Medulla oblongata (tissue), 1 donor: ENCODE data around the gene GPN2.
"Not testable (repeated sequence)": the region's sequence is repeated elsewhere in the genome, so short reads cannot be mapped to it uniquely, and the experiment has no call there.

Experiments
- DNase-seq: peaks from one replicate; pipeline ENCODE4 v3.0.0-alpha.2; 2015; ENCODE audit errors: extremely low spot score

The GPN2 gene

DNA sequence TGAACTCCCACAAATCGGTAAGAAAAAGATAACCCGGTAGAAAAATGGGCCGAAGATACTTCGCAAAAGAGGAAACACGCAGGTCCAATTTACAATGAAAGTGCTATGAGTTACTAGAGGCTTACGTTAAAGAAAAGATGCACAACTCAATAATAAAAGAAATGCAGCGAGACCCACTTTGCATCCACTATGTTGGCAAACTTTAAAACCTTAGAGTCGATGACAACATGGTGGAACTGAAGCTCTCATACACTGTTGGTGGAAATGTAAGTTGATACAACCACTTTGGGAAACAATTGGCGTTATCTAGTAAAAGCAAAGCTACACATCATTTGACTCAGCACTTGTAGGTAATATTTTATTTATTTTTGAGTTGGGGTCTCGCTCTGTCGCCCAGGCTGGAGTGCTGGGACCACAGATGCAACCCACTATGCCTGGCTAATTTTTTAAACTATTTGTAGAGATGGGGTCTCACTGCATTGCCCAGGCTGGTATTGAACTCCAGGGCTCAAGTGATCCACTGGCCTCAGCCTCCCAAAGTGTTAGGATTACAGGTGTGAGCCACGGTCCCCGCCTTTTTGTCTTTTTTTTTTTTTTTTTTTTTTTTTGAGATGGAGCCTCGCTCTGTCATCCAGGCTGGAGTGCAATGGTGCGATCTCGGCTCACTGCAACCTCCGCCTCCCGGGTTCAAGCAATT, 10.9 kb upstream of the GPN2 start:
- DNase-seq: no peak

GRCh38 chr1:26900001-26900814, 10.1 kb upstream of the GPN2 start, which contains the start of gene GPATCH3:
TSS of gene GPATCH3 (minus strand) at chr1:26900467. CDS start at chr1:26900442, 25 bp downstream.
- peak; percentile 92 for DNase-seq

DNA sequence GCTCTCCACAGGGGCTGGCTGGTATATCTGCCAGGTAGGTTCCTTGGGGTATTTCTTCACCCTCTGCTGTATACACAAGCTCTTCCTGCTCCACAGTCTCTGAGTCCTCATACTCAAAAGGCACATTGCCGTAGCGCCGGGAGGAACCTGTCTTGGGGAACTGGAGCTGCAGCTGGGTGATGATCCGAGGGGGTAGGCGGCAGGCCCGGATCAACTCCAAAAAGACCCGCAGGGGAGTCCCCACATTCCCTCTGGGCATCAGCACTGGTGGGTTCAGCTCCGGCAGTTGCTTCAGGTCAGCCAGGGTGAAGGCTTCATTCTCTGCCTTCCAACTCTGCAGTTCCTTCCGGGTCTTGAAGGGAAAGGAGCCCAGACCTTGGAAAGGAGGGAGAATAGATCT, 7.3 kb upstream of the GPN2 start:
- DNase-seq: no peak

- no peak for DNase-seq
Measured at GRCh38 chr1:26894263-26894662, 4.2 kb upstream of the GPN2 start.

DNA sequence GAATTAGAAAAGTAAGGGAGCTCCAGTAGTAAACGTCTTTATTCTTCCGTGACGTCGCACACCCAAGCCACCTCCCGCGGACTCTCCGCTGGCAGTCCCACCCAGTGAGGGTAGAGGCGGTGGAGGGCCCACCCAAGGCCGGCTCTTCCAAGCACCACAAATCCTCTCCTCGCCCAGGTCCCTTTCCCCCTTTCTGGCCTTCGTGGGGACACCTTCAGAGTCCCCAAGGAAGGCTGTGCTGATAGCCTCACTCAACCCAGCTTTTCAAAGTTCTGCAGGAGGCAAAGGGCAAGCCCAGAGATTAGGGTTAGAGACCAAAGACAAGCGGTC, 349 bp upstream of the GPN2 start:
- no peak for DNase-seq

DNA sequence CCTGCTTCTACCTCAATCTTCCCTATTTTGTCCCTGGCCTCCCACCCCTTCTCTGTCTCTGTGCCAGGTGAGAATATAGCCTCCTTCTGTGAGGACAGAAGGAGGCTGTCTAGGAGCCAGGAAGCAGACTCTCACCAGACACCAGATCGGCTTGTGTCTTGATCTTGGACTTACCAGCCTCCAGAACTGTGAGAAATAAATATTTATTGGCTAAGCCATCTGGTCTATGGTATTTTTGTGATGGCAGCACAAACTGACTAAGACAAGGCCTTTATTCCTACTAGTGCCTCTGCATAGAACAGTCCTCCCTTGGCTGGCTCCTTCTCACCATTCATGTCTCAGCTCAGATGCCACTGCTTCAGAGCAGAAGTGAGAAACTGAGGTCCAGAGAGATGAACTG, 1.9 kb downstream of the GPN2 start:
- no peak for DNase-seq

DNA sequence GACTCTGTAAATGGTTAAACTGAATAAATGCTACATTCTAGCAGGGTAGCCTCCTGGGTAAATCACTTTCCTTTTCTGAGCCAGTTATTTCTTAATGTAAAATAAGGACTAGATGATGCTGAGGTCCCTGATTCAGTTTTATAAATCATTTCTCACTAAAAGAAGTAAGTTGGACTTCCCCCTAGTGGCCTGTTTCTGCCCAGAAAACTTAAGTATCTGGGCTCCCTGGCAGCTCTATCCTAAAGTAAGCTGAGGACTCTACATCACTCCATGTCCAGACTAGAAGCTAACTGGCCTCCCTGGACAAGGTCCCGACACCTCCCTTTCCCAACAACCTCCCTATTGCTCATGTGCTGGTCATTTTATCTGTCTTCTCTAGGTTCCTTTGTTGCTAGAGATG, 3.0 kb downstream of the GPN2 start:
- no peak for DNase-seq

DNA sequence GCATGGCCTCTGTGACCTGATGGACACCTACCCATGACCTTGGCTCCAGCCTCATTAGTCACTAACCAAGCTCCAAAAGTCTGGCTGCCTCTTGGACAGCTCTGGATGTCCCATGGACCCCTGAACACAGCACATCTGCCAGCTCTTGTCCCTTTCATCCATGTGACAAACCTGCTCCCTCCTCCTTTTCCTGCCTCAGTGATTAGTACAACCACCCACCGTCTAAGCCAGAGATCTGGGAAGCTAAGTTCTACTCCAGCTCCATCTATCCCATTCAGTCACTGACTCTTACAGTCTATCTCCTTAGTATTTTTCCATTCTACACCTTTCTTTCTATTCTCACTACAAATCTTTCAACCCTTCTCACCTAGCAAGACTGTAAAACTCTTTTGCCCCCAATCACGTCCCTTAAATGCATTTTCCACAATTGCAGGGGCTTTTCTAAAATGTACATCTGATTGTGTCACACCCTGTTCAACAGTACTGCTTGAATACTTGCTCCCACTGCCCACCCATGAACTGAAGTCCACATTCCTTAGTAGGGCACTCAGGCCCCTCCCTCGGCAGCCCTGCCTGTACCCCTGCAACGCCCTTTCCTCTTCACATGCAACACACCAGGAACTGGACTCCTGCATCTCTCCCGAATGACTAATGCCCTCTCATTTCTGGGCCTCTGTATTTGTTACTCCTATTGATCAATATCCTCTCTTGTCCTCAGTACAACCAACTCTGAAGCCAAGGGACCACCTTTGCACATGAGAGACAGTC, 7.2 kb downstream of the GPN2 start:
- no peak for DNase-seq

GRCh38 chr1:26881611-26882010, 8.5 kb downstream of the GPN2 start:
- not testable (repeated sequence) for DNase-seq

GRCh38 chr1:26879793-26880192, 10.3 kb downstream of the GPN2 start:
- no peak for DNase-seq

DNA sequence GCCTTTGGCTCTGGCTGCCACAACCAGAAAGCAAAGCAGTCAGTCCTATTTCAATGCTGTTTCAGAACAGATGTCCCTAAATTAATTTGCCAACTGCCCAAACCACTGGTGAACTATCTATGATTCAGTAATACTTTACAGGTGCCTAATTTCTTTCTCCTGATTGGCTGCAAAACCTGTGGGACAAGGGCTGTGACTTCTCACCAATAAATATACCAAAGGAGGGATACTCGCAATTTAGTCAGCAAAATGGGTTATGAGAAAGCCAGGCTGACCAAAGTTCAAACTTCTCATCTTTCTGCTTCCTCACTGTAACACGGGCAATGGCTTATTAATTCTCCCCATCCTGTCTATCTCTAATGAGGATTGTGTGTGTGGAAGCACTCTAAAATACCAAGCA, 12.8 kb downstream of the GPN2 start:
- no peak for DNase-seq

- no peak for DNase-seq
Measured at GRCh38 chr1:26874896-26875295, 15.2 kb downstream of the GPN2 start.

DNA sequence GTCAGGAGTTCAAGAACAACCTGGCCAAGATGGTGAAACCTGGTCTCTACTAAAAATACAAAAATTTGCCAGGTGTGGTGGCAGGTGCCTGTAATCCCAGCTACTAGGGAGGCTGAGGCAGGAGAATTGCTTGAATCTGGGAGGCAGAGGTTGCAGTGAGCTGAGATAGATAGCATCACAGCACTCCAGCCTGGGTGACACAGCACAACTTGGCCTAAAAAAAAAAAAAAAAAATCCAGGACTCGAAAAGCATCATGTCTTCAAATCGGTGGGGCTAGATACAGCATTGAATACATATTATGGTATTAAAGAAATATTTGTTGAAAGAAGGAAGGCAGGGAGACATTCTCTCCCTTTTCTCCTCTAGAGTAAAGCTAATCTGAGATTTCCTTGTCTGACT, 17.0 kb downstream of the GPN2 start:
- DNase-seq: not testable (repeated sequence)

- peak; percentile 98 for DNase-seq
Measured at GRCh38 chr1:26864610-26865480, 25.2 kb downstream of the GPN2 start.

- DNase-seq: no peak
Measured at GRCh38 chr1:26863685-26864077, 26.4 kb downstream of the GPN2 start.

- DNase-seq: peak; percentile 18
Measured at GRCh38 chr1:26862781-26863684, 27.1 kb downstream of the GPN2 start, which contains the start of gene SFN. TSS of gene SFN (plus strand) at chr1:26863149. CDS start at chr1:26863213, 64 bp downstream.

DNA sequence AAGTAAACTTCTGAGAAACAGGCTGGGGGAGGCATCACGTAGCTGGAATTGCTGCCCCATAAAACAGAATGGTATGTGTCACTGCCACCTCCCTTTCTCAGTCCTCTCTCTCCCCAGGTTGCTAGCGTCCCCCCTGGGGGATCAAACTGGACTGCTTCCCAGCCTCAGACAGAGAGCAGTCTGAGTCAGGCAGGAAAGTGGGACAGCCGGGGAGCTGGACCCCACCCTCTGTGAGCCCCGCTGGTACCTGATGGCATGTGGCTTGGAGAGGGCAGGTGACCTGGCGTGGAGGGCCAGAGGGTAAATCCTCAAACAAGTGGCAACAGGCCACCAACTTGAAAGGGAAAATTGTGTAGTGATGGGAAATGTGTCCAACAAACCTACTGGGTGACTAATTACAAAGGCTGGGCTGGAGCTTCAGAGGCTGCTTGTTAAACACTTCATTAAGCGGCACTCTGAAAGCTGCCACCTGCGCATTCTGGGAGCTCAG, 28.1 kb downstream of the GPN2 start:
- DNase-seq: no peak

DNA sequence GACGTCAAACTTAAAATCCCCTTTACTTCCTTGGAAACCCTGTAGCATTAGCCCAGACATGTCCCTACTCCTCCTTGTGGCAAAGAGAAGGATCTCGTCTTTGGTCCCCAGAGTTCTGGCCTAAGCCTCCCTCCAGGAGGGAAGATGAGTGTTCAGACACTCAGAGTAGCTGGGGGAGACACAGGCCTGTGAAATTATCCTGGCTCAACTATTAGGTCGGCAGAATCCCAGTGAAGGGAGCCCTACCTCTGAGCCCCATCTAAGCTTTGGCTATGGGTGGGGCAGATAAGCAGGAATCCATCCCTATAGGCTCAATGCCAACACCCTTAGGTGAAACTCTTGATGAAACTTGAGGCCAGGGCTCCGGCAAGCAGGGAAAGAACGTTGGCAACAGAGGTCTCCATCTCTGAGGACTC, 28.8 kb downstream of the GPN2 start:
- no peak for DNase-seq

DNA sequence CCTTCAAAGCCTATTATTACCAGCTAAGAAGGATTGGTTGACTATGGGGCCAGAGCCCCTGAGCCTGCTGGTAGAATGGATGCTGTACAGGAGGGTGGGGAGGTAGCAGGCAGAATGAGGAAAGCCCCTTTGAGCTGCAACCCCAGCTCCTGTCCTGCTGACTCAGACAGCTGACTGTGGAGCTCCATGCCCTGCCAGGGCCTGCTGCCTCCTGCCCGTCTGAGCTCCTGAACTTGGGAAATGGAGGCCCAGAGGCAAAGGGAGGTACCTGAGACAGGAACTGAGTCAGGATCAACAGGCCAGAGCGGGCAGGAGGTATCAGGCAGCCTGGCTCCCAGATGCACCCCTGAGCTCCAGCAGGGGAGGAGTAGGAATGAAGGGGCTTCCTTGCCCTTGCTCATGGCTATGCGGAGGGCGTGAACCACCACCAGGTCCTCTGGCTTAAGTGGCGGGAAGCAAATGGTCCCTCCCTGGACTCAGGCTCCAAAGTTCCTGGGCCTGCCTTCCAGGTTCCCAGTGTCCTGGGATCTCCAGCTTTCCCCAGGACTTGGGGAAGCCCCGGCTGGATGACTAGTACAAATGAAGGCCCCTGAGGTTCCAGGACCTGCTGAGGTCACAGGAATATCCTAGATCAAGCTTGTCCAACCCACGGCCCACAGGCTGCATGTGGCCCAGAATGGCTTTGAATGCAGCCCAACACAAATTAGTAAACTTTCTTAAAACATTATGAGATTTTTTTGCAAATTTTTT, 31.0 kb downstream of the GPN2 start:
- DNase-seq: no peak

GRCh38 chr1:26858160-26858559, 31.9 kb downstream of the GPN2 start:
- no peak for DNase-seq
